OCI-M2 (cell line): ENCODE measurements around the gene MELK.
"Not testable (repeated sequence)": the region's sequence is repeated elsewhere in the genome, so short reads cannot be mapped to it uniquely, and the experiment has no call there.

Experiments used
- DNase-seq: peaks from one replicate; lab custom pipeline; 2025; ENCODE audit not compliant: unreplicated experiment; lab: John Stamatoyannopoulos, UW

The MELK gene

DNA sequence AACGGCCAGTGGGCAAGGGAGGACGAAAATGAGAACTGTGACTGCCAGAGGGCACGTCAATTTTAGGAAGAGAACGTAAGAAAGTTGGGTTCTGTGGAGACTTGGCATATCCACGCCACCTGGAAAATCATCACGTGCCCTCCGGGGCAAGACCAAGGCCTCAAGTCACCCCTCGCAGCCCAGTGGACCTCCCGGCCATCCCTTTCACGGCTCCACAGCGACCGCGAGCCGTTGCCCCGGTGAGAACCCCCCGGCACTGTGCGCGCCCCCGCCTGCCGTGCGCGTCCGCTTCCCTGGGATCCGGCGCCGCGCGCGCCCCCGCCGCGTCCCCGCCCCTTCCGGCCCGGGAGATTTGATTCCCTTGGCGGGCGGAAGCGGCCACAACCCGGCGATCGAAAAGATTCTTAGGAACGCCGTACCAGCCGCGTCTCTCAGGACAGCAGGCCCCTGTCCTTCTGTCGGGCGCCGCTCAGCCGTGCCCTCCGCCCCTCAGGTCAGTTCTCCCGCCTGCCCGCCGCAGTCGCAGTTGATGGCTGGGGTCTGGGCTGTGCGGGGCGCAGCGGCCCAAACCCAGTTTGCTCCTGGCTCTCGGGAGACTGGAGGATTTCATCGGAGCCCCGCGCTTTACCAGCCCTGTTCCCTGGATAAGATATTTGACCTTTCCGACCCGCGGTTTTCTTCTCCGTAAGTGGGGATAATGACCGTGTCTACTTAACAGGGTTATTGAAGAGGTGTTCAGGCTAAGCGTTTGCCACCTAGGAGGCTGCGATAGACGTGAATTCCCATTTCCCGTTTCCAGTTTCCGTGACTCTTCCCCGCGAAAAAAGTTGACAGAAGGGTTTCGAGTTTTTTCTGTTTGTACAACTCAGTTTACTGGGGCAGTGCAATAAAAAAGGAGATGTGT is at the start of gene MELK:
Gene MELK, plus strand, starts transcription at position 381 of the 904 bp plus-strand sequence. CDS start 8,787 bp downstream, outside the sequence.
- peak; percentile 40 for DNase-seq

DNA sequence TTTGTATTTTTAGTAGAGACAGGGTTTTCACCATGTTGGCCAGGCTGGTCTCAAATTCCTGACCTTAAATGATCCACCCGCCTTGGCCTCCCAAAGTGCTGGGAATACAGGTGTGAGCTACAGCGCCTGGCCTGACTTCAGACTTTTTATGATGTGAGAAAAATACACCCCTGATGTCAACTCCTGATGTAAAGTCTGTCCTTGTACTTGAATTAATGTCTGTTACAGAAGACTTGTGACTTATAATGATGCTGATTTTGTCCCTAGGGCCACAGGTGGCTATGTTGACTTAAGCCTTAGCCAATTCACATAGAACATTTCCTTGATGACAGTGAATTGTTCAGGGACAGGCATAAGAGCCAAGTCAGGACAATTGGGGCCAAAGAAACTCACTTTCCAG is 42.5 kb upstream of the MELK start:
- no peak for DNase-seq

DNA sequence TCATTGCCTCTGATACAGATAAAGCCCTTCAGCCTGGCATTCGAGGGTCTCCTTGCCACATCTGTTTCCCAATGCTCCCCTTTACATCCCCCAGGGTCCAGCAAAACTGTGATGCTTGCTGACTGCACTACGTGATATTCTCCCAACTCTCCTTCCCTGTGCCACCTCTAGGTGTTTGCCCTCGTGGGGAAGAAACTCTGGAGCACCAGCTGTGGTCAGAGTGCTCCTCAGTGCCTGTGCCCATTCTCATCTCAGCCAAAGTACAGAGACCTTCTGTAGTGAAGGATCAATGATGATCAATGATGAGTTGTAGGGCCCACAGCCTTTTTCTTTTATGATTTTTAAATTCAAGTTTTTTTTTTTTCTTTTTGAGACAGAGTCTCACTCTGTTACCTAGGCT is 40.3 kb upstream of the MELK start:
- DNase-seq: no peak

DNA sequence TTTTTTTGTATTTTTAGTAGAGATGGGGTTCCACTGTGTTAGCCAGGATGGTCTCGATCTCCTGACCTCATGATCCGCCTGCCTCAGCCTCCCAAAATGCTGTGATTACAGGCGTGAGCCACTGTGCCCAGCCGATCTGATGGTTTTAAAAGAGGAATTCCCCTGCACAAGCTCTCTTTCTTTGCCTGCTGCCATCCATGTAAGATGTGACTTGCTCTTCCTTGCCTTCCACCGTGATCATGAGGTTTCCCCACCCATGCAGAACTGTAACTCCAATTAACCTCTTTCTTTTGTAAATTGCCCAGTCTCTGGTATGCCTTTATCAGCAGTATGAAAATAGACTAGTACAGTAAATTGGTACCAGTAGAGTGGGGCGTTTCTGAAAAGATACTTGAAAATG is 39.0 kb upstream of the MELK start:
- DNase-seq: not testable (repeated sequence)

DNA sequence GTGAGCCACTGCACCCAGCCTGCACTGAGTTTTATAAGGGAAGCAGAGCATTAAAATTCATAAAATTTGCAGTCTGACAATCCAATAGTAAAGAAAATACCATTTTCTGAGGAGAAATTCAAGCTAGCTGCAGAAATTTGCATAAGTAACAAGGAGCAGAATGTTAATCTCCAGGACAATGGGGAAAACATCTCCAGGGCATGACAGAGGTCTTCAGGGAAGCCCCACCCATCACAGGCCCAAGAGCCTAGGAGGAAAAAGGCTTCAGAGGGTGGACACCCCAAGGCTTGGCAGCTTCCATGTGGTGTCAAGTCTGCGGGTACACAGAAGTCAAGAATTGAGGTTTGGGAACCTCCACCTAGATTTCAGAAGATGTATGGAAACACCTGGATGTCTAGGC is 37.6 kb upstream of the MELK start:
- DNase-seq: no peak

DNA sequence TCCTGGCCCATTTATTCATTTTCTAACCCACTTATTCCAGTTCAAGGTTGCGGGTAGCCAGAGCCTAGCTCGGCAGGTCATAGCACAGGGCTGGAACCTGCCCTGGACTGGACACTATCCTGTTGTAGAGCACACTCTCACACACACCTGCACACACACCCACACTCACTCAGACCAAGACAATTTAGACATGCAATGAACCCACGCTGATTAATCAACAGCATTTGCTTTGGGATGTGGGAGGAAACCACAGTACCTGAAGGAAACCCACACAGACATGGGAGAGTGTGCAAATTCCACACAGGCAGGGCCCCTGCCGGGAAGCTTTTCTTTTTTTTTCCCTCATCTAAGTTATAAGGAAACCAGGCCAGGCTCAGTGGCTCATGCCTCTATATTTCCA is 34.8 kb upstream of the MELK start:
- no peak for DNase-seq

DNA sequence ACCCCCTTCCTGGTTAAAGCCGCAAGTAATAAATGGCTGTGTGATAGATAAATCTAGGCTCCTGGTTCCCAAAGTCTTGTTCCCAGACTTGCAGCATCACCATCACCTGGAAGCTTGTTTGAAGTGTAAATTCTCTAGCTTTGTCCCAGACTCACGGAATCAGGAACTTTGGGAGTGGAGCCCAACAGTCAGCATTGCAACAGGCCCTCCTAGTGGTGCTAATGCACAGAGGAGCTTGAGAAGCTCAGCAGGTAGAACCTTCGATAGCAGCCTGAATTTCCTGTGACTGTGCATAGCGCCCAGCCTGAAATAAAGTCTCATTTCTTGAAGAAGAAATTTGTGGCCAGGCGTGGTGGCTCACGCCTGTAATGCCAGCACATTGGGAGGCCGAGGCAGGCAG is 30.3 kb upstream of the MELK start:
- DNase-seq: no peak

DNA sequence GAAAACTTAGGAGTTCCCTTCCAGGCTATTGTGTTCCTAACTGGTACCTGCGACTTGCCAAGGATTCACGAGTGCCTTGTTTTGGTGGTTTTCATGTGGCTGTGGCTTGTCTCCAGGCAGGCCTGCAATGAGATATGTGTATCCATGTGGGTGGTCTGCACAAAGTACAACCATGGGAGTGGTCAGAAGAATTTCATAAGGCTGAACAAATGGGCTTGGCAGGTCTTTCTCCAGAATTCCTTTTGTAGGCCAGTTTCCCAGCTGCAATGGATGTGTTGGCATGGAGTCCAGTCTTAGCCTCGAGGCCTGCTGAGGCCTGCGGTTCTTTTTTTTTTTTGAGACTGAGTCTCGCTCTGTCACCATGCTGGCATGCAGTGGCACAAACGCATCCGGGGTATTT is 28.8 kb upstream of the MELK start:
- DNase-seq: no peak

DNA sequence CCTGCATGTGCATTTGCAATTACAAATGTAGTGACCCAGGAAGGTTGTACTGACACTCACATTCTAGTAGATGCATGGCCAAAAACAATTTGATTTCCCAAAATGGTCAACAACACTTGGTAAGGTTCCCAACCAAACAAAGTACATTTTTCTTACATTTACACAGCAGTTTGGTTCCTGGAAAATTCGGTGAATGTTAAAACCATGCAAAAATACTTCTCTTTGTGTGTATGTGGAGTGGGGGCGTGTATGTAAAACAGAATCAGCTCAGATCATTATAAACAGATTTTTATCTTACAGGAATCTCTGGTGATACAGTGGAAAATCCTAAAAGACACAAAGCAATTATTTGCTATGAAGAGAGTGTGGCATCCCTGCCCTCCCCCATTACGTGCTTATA is 25.1 kb upstream of the MELK start:
- no peak for DNase-seq

DNA sequence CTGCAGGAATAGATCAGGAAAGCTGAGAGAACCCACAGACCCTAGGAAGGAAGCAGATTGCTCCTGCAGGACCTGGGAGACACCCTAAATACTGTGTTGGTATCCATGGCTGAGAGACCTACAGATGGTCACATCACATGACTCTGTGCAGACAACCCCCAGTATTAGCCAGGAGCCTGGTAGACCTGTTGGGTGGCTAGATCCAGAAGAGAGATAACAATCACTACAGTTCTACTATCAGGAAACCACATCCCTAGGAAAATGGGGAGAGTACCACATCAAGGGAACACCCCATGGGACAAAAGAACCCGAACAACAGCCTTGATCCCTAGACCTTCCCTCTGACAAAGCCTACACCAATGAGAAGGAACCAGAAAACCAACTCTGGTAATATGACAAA is 24.2 kb upstream of the MELK start:
- no peak for DNase-seq

DNA sequence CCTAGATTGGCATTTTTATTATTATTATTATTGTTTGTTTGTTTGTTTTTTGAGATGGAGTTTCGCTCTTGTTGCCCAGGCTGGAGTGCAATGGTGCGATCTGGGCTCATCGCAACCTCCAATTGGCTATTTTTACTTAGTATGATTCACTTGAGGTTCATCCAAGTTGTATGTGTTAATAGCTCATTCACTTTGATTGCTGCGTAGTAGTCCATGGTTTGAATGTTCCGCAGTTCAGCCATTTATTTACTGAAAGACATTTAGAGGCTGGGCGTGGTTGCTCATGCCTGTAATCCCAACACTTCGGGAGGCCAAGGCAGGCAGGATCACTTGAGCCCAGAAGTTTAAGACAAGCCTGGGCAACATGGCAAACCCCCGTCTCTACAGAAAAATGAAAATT is 22.6 kb upstream of the MELK start:
- DNase-seq: no peak

DNA sequence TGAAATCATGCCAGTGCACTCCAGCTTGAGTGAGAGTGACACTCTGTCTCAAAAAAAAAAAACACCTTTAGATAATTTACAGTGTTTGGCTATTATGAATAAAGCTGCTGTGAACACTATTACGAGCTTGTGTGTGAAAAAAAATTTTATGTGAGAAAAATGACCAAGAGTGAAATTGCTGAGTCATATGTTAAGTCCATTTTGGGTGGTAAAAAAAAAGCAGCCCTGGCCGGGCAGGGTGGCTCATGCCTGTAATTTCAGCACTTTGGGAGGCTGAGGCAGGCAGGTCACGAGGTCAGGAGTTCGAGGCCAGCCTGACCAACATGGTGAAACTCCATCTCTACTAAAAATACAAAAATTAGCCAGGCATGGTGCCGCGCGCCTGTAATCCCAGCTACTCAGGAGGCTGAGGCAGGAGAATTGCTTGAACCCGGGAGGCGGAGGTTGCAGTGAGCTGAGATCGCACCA is 22.0 kb upstream of the MELK start:
- DNase-seq: not testable (repeated sequence)

DNA sequence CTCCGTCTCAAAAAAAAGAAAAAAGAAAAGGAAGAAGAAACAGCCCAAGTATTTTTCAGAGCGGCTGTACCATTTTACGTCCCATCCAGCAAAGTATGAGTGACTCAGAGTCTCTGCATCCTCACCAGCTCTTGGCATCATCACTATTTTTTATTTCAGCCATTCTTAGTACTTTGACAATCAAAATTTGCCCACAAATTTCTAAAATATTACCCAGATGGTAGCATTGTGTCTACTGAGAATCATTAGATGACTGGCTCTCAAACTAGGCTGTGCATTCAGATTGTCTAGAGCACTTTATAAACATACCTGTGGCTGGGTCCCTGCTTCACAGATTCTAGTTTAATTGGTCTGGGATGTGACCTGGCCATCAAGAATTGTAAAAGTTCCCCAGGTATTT is 21.6 kb upstream of the MELK start:
- DNase-seq: no peak

DNA sequence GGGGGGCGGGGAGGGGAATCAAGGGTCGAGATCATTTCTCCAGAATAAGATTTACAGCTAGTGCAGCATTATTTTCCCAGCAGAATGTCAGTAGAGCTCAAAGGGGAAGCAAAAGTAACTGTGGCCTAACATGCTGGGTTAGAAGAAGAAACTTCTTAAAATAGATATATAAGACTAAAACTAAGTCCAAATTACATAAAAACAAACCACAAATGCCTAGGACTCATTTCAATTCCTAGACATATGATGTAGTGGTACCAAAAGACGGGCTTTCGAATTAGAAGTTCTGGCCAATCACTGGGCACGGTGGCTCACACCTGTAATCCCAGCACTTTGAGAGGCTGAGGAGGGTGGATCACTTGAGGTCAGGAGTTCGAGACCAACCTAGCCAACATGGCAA is 20.8 kb upstream of the MELK start:
- no peak for DNase-seq

DNA sequence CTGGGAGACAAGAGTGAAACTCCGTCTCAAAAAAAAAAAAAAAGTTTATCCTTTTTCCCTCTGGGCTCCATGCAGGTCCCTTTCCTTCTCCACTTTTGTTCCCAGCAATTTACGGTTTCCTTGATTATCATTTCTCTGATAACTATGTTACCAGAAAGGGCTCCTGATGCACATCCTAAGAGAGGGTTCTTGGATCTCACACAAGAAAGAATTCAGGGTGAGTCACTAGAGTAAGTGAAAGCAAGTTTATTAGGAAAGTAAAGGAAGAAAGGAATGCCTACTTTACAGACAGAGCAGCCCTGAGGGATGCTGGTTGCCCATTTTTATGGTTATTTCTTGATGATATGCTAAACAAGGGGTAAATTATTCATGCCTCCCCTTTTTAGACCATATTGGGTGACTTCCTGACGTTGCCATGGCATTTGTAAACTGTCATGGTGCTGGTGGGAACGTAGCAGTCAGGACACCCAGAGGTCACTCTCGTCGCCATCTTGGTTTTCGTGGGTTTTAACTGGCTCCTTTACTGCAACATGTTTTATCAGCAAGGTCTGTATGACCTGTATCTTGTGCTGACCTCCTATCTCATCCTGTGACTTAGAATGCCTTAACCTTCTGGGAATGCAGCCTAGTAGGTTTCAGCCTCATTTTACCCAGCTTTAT is 13.5 kb upstream of the MELK start:
- DNase-seq: no peak

DNA sequence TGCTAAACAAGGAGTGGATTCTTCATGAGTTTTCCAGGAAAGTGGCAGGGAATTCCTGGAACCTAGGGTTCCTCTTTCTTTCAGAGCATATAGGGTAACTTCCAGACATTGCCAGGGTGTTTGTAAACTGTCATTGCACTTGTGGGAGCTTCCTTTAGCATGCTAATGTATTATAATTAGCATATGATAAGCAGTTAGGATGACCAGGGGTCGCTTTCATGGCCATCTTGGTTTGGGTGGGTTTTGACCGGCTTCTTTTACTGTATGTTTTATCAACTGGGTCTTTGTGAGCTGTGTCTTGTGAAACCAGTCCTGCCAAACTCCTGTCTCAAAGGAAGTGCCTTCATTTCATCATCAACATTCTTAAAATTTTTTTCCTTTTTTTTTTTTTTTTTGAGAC is 11.9 kb upstream of the MELK start:
- DNase-seq: no peak

DNA sequence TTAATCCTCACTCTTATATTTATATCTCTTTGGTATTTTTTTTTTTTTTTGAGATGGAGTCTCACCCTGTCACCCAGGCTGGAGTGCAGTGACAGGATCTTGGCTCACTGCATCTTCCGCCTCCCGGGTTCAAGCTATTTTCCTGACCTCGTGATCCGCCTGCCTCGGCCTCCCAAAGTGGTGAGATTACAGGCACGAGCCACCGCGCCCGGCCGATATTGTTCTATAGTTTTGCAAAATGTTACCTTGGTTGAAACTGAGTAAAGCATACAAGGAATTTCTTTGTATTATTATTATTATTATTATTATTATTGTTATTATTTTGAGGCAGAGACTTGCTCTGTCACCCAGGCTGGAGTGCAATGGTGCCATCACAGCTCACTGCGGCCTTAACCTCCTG is 9.9 kb upstream of the MELK start:
- not testable (repeated sequence) for DNase-seq

DNA sequence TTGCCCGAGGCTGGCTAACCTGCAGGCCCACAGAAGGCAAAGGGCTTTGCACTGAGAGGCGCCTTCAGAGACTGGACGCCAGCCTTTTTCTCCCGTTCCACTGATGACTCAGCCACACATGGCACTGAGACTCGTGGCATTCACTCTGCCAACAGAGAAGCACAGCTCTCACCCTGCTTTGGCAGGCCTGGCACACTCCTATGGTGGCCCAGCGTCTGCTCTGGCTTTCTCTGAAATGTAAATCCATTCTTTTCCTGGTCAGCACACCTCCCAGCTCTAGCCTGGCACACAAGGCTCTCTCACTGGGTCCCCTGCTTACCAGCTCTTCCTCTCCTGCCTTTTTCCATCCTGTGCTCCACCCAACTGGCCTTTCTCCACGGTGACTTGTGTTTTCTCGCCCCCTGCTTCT is 5.9 kb upstream of the MELK start:
- no peak for DNase-seq

DNA sequence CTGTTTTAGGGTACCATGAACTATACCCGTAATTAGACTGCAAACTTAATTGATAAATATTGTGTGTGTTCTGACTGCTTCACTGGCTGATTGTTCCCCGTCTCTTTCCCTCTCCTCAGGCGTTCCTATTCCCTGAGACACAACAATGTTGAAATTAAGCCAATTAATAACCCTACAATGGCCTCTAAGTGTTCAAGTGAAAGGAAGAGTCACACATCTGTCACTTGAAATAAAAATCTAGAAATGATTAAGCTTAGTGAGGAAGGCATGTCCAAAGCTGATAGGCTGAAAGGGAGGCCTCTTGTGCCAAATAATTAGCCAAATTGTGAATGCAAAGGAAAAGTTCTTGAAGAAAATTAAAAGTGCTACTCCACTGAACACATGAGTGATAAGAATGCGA is 4.0 kb upstream of the MELK start:
- not testable (repeated sequence) for DNase-seq

DNA sequence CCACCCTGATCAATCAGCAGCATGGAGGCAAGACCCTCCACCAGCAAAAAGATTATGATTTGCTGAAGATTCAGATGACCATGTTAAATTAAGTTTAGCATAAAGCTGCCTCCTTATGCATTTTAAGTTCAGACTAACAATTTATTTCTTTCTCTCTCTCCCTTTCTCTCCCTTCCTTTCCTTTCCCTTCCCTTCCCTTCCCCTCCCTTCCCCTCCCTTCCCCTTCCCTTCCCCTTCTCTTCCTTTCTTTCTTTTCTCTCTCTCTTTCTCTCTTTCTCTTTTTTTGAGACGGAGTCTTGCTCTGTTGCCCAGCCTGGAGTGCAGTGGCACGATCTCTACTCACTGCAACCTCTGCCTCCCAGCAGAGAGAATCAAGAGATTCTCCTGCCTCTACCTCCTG is 1.4 kb upstream of the MELK start:
- no peak for DNase-seq

DNA sequence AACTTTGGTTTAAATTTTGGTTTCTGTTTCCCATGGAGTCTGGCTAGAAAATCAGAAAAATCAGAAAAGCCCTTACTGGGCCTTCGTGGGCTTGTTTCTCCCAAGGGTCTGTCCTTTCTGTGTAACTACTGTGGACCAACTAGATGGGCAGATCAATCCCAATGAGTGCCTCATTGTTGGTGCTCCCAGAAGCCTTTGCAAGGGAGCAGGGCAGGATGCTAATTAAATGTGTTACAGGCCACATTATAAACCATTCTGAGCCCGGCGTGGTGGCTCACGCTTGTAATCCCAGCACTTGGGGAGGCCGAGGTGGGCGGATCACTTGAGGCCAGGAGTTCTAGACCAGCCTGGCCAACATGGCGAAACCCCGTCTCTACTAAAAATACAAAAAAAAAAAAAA is 1.4 kb downstream of the MELK start:
- not testable (repeated sequence) for DNase-seq

DNA sequence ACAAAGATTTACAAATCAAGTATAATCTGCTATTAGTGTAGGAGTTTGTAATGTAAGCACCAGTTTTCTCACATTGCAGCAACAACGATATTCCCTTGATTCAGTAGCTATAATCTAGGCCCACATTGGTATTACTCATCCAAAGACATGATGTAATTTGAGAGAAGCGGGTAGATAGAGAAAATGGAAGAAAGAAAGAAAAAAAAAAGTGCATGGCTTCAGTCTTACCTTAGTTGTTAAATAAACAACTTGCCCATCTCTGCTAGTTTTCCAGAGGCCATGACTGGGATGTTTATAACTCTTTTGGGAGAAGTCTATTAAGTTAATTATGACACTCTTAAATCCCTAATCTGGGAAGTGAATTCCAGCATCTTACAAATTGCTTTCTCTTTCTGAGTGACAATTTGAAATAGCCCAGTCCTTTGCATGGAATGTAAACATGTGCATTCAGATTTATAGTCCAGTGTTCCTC is 2.8 kb downstream of the MELK start:
- no peak for DNase-seq
